ENCODE results near the gene OR7C1. TPM values are rescaled to one million over a fixed set of nuclear protein-coding genes. Genes with fewer than 3 reads are reported as not detected.
A peak's percentile ranks its signal among the peaks of the same experiment; 100 is the strongest.

Gene OR7C1
- total and polyA plus RNA-seq, 2 of the 13 experiments (the other 11 are each of a cell fraction or from before 2014, with no cell fraction given) = not detected

GRCh38 chr19:14835011-14835410, at the start of gene OR7C1, which contains the start of gene OR7A5 (continued):
- TF ChIP-seq XBP1 (CRISPR knock-in tag; IDR thresholded peaks at IDR 0.05) = no peak
- no peak for TF ChIP-seq ZBED4 (CRISPR knock-in tag; IDR thresholded peaks at IDR 0.05; ENCODE audit: borderline replicate concordance)

- ChIA-PET POLR2A (no interaction called here), CTCF (ENCODE audit: low intra/inter-chr PET ratio, low total read pairs) (interaction anchor here (1.2 kb wide), 1 partner anchor 153 kb away, joined by 4 read pairs; no protein-coding TSS in a partner anchor)
- Histone ChIP-seq H2AFZ (ENCODE audit: low read length) (no peak overlapping the region), H3K36me3 (replicated peaks in 1 of 2; ENCODE audit: control insufficient read depth in 1 of 2, insufficient read depth in 2 of 2, low read length in 2 of 2) (no peaks in the 10 kb centered on the region), H3K4me3 (replicated peaks in 1 of 3; ENCODE audit: insufficient read depth in 1 of 3, low read depth in 2 of 3, low read length in 3 of 3) (no peak overlapping the region), H3K9me3 (ENCODE audit: low read length) (no peaks in the 10 kb centered on the region), H3K27ac (ENCODE audit: extremely low read length, insufficient read depth, low read length) (no peak overlapping the region), H3K9ac (ENCODE audit: insufficient read depth, low read depth, low read length) (no peak overlapping the region), H3K79me2 (ENCODE audit: insufficient read depth, low read length) (no peaks in the 10 kb centered on the region), H3K4me2 (ENCODE audit: low read depth, low read length) (no peak overlapping the region), H4K20me1 (ENCODE audit: insufficient read depth, low read length) (no peaks in the 10 kb centered on the region), H3K27me3 (ENCODE audit: control insufficient read depth in 1 of 2, insufficient read depth in 2 of 2, low read length in 2 of 2) (no peaks in the 10 kb centered on the region), H3K4me1 (ENCODE audit: insufficient read depth, low read length) (no peaks in the 10 kb centered on the region)
- intact Hi-C loops (cut with micrococcal nuclease; ENCODE audit: unreplicated experiment) = no loop called here
- WGBS (ENCODE audit: low lambda C conversion rate) = 22% methylated on average over 4 of the region's 4 CpGs
- ATAC-seq (no peak), DNase-seq (ENCODE audit: low spot score) (no peak), FAIRE-seq (no peak)
- BruUV-seq (replicated peaks) = no TSS peak
- TF ChIP-seq STAG1 (CRISPR knock-in tag; IDR thresholded peaks at IDR 0.05) (peak; percentile 41), CTCF (CRISPR knock-in tag; IDR thresholded peaks at IDR 0.05) (peak; percentile 27), ERF (CRISPR knock-in tag; IDR thresholded peaks at IDR 0.05) (no peak)
- in situ Hi-C loops (cut with HindIII; ENCODE audit: extremely low pct_ligation_motif_present, low pct_unique_long_range_greater_than_20kb) = no loop called here
Measured at GRCh38 chr19:14871619-14872230, 36.7 kb upstream of the OR7C1 start.
